ENCODE results near the gene ZPR1.
"Not testable (repeated sequence)": the region's sequence is repeated elsewhere in the genome, so short reads cannot be mapped to it uniquely, and the experiment has no call there.

The ZPR1 gene

DNA sequence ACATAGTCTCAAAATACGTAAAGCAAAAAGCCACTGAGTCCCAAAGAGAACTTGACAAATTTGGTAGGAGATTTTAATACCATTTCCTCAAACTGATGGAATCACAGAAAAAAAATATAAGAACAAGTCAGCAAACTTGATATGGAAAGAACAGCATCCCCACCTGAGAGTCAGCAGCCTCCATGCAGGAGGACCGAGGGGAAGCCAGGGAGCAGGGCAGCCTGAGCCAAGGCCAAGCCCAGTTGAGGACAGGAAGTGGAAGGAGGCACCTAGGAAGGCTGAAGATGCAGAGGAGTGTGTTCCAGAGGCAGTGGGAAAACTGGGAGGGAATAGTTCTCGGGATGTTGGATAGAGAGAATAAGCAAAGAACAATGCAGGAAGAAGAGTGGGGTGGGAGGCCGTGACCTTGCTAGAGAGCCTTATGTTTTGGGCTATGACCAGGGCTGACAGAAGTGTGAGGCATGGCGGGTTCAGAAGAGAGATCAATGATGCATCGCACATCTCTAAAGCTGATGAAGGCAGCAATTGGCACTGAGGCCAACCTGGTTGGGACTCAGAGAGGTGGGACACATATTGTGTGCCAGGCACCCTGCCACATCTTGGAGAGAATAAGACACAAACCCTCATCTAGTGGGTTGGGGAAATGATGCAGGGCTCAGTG, 19.9 kb upstream of the ZPR1 start:
- TF ChIP-seq, protein P1, sequence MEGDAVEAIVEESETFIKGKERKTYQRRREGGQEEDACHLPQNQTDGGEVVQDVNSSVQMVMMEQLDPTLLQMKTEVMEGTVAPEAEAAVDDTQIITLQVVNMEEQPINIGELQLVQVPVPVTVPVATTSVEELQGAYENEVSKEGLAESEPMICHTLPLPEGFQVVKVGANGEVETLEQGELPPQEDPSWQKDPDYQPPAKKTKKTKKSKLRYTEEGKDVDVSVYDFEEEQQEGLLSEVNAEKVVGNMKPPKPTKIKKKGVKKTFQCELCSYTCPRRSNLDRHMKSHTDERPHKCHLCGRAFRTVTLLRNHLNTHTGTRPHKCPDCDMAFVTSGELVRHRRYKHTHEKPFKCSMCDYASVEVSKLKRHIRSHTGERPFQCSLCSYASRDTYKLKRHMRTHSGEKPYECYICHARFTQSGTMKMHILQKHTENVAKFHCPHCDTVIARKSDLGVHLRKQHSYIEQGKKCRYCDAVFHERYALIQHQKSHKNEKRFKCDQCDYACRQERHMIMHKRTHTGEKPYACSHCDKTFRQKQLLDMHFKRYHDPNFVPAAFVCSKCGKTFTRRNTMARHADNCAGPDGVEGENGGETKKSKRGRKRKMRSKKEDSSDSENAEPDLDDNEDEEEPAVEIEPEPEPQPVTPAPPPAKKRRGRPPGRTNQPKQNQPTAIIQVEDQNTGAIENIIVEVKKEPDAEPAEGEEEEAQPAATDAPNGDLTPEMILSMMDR (IDR thresholded peaks at IDR 0.05; ENCODE audit: low read depth, low read length): no peak
- Histone ChIP-seq H3K9me3 (no peaks in the 10 kb centered on the region), H3K4me3 (ENCODE audit: low read depth, low read length) (no peak overlapping the region), H3K27me3 (no peaks in the 10 kb centered on the region), H3K36me3 (no peaks in the 10 kb centered on the region), H3K4me1 (no peaks in the 10 kb centered on the region)
- DNase-seq: no peak

DNA sequence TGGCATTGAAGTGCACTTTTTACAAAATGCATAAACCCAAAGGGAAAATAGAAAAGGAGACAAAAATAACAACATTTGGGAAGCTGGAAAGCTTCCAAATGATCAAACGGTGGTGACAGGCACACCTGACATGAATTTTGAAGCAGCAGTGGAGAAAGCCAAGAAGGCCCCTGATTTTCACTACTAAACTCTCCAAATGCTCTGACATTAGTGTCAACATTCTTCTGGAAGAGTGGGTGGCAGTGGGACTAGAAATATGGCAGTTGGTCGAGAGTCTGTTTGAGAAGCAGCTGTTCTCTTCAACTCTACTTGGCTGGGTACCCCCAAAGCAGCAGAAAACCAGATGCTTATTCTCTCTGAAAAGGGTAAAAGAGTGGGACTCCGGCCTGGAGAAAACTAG, 16.2 kb upstream of the ZPR1 start:
- Histone ChIP-seq H3K27me3 (no peaks in the 10 kb centered on the region), H3K36me3 (no peaks in the 10 kb centered on the region), H3K4me3 (ENCODE audit: low read depth, low read length) (no peak overlapping the region), H3K4me1 (no peaks in the 10 kb centered on the region), H3K9me3 (no peaks in the 10 kb centered on the region)
- TF ChIP-seq, protein P1 (IDR thresholded peaks at IDR 0.05; ENCODE audit: low read depth, low read length): no peak
- DNase-seq: no peak

DNA sequence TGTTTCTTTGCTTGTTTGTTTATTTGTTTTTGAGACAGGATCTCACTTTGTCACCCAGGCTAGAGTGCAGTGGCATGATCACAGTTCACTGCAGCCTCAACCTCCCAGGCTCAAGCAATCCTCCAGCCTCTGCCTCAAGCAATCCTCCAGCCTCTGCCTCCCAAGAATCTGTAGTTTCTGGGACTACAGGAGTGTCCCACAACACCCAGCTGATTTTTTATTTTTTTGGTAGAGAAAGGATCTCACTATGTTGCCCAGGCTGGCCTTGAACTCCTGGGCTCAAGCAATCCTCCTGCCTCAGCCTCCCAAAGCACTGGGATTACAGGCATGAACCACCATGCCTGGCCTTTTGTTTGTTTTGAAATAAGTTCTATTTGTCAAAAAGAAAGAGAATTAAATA, 13.8 kb upstream of the ZPR1 start:
- H3K4me1 ChIP-seq; H3K36me3 ChIP-seq; H3K9me3 ChIP-seq; H3K27me3 ChIP-seq; DNase-seq; H3K4me3 ChIP-seq (ENCODE audit: low read depth, low read length): not testable (repeated sequence)

DNA sequence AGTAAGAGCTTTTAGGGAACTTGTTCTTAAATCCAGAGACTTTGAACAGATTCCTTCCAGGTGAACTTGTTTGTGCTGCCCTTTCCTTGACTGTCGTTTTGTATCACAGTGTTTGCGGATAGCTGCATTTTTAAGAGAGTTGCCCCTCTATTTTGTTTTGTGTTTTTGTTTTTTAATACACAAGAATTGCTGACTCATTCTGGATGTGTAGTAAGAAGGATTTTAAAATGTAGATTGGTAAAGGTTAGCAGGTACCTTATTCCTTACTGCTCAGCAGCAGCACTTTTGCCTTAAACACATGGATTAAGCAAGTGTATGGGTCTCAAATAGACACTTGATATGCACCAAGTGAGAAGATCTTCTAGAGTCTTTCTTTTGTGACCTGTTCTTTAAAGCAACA, 12.8 kb upstream of the ZPR1 start:
- H3K4me3 ChIP-seq (ENCODE audit: low read depth, low read length): no peak overlapping the region
- no peaks in the 10 kb centered on the region for H3K9me3 ChIP-seq
- H3K27me3 ChIP-seq: no peaks in the 10 kb centered on the region
- no peaks in the 10 kb centered on the region for H3K36me3 ChIP-seq
- TF ChIP-seq, protein P1 (IDR thresholded peaks at IDR 0.05; ENCODE audit: low read depth, low read length): no peak
- DNase-seq: no peak
- peaks cover 3% of the 10 kb centered on the region; the same call in 1 of the 2 replicates for H3K4me1 ChIP-seq

DNA sequence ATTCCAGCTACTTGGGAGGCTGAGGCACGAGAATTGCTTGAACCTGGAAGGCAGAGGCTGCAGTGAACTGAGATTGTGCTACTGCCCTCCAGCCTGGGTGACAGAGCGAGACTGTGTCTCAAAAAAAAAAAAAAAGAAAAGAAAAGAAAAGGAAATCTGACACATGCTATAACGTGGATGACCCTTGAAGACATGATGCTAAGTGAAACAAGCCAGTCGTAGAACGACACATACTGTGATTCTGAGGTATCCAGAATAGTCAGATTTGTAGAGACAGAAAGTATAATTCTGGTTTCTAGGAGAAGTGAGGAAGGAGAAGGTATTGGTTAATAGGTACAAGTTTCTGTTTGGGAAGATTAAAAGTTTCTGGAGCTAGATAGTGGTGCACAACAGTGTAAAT, 10.5 kb upstream of the ZPR1 start:
- no peak for DNase-seq
- Histone ChIP-seq H3K4me3 (ENCODE audit: low read depth, low read length) (no peak overlapping the region), H3K4me1 (peaks cover 3% of the 10 kb centered on the region; the same call in 1 of the 2 replicates), H3K27me3 (no peaks in the 10 kb centered on the region), H3K9me3 (no peaks in the 10 kb centered on the region), H3K36me3 (no peaks in the 10 kb centered on the region)
- TF ChIP-seq, protein P1 (IDR thresholded peaks at IDR 0.05; ENCODE audit: low read depth, low read length): no peak

DNA sequence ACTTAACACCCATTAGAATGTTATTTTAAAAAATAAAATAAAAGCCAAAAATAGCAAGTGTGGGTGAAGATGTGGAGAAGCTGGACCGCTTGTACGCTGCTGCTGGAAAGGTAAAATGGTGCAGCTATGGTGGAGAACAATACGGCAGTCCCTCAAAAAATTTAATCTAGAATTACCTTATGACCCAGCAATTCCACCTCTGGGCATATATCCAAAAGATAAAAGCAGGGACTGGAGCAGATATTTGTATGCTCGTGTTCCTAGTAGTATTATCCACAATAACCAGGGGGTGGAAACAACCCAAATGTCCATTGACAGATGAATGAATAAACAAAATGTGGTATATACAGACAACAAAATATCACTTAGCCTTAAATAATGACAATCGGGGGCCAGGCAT, 10.0 kb upstream of the ZPR1 start:
- Histone ChIP-seq H3K4me3 (ENCODE audit: low read depth, low read length) (no peak overlapping the region), H3K4me1 (peaks cover 3% of the 10 kb centered on the region; the same call in 1 of the 2 replicates), H3K27me3 (no peaks in the 10 kb centered on the region), H3K9me3 (no peaks in the 10 kb centered on the region), H3K36me3 (no peaks in the 10 kb centered on the region)
- TF ChIP-seq, protein P1 (IDR thresholded peaks at IDR 0.05; ENCODE audit: low read depth, low read length): no peak
- no peak for DNase-seq

All from BE2C (cell line).